Measurements from ENCODE around the gene COL18A1. TPM values are rescaled to one million over a fixed set of nuclear protein-coding genes. Genes with fewer than 3 reads are reported as not detected.

The COL18A1 gene
- total RNA-seq, 4 donors from 2014 or later: 124 to 224 (median 173) TPM

DNA sequence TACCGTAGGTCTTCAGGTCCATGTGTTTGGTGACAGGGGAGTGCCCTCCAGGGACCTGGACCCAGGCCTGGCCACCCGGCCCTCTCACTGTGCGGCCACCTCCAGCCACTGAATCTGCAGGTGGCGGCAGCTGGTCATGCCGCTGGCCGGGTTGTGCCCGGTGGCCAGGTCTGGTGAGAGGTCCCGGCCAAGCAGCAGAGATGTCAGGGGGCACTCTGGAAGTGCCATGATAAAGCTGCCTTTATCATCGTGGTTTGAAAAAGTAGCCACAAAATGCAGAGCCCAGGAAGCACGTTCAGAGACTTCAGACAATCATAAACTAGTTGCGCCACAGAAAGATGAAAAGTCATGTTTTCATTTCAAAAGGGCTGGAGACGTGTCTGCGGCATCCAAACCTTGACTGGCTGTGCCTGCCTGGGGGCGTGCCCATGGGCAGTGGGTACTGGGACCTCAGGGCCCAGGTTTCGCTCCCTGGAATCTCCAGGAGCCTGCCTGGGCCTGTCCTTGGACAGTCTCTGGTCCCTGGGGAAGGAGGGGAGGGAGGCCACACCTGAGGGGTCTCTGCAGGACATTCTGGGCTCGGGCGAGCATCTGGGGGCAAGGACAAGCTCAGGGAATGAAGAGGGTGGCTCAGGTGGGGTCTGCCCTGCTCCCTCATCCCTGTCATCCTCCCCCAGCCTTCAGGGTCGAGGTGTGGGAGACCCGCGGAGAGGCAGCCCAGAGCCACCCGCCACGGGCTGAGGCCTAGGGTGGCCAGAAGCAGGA is 44.9 kb downstream of the COL18A1 start:
- H3K4me3 ChIP-seq: no peak overlapping the region
- no peak for DNase-seq (ENCODE audit: low spot score in 2 of 2)
- H3K27ac ChIP-seq: no peak overlapping the region
- WGBS, 2 donors: 88 to 89% methylated on average over 15 to 18 of the region's 22 CpGs
- TF ChIP-seq, protein P1, sequence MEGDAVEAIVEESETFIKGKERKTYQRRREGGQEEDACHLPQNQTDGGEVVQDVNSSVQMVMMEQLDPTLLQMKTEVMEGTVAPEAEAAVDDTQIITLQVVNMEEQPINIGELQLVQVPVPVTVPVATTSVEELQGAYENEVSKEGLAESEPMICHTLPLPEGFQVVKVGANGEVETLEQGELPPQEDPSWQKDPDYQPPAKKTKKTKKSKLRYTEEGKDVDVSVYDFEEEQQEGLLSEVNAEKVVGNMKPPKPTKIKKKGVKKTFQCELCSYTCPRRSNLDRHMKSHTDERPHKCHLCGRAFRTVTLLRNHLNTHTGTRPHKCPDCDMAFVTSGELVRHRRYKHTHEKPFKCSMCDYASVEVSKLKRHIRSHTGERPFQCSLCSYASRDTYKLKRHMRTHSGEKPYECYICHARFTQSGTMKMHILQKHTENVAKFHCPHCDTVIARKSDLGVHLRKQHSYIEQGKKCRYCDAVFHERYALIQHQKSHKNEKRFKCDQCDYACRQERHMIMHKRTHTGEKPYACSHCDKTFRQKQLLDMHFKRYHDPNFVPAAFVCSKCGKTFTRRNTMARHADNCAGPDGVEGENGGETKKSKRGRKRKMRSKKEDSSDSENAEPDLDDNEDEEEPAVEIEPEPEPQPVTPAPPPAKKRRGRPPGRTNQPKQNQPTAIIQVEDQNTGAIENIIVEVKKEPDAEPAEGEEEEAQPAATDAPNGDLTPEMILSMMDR (IDR thresholded peaks at IDR 0.05): no peak
- TF ChIP-seq POLR2A (IDR thresholded peaks at IDR 0.05): no peak
- no peak for TF ChIP-seq EP300 (IDR thresholded peaks at IDR 0.05)
- no peaks in the 10 kb centered on the region for H3K36me3 ChIP-seq
- H3K27me3 ChIP-seq: no peaks in the 10 kb centered on the region
- peaks cover 0 to 12% (median 0%) of the 10 kb centered on the region in 4 donors for H3K9me3 ChIP-seq
- H3K4me1 ChIP-seq: peaks cover 0 to 16% (median 6%) of the 10 kb centered on the region in 4 donors

DNA sequence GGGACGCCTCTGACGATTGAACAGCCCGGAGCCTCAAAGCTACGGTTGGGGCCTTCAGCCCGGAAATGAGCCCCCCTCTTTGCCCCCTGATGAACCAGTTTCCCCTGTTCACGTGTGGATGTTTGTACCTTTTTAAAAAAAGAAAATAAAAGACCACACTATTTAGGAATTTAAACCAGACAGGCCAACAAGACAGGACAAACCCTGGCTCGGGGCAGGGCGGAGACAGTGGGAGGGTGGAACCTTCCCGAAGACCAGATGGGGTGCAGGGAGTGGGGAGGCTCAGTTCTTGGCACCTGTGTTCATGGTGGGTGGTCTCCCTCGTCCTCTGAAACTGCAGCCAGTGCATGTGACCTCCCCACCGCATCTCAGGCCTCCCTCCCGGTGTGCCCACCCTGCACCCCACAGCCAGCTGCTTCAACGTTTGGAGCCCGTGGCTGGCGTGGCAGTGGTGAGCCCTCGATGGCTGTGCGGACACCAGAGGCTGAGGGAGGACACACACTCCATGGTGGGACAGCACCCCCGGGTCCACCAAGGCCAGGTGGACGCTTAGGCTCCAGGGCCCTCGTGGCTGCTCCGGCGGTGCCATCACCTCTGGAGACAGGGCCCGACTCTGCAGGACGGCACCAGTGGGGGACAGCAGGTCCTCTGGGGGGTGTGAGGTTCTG is 45.6 kb downstream of the COL18A1 start:
- no peak overlapping the region for H3K27ac ChIP-seq
- peaks cover 0 to 12% (median 0%) of the 10 kb centered on the region in 4 donors for H3K9me3 ChIP-seq
- no peaks in the 10 kb centered on the region for H3K36me3 ChIP-seq
- no peaks in the 10 kb centered on the region for H3K27me3 ChIP-seq
- no peak for DNase-seq (ENCODE audit: low spot score in 2 of 2)
- WGBS, 2 donors: 62 to 72% methylated on average over 11 of the region's 24 CpGs
- no peak overlapping the region for H3K4me3 ChIP-seq
- TF ChIP-seq POLR2A (IDR thresholded peaks at IDR 0.05): no peak
- TF ChIP-seq EP300 (IDR thresholded peaks at IDR 0.05): no peak
- TF ChIP-seq, protein P1 (IDR thresholded peaks at IDR 0.05): no peak
- peaks cover 0 to 23% (median 7%) of the 10 kb centered on the region in 4 donors for H3K4me1 ChIP-seq

DNA sequence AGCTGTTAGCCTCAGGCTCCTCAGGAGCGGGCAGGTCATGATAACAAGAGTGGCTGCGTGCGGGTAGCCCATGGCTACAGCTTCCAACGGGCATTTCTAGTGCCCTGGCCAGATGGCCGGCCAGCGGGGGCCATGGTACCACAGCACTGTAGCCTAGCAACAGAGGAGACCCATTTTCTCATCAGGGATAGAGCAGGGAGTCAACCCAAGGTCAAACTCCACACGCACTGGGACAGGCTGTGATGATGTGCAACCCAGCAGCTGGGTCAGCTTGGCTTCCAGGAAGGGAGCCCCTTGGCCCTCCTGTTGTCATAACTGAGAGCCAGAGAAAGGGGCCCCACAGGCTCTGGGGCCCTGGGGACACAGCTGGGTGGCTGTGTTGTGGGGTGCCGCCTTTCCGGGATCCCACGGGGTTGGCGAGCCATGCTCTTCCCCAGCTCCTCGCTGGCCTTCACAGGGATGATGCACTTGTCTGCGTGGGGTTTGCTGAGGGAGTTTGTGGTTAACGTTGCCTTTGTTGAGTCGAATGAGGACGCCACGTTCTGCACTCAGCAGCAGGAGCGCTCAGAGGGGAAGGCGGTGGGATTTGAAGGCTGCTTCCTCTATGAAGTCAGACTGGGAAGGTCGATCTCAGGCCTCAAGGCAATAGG is 46.3 kb downstream of the COL18A1 start:
- peaks cover 0 to 9% (median 0%) of the 10 kb centered on the region in 4 donors for H3K9me3 ChIP-seq
- no peaks in the 10 kb centered on the region for H3K27me3 ChIP-seq
- no peak for DNase-seq (ENCODE audit: low spot score in 2 of 2)
- H3K4me3 ChIP-seq: no peak overlapping the region
- H3K4me1 ChIP-seq: peaks cover 0 to 29% (median 12%) of the 10 kb centered on the region in 4 donors
- TF ChIP-seq EP300 (IDR thresholded peaks at IDR 0.05) (no peak), POLR2A (IDR thresholded peaks at IDR 0.05) (no peak)
- TF ChIP-seq, protein P1 (IDR thresholded peaks at IDR 0.05): no peak
- no peak overlapping the region for H3K27ac ChIP-seq
- WGBS, 2 donors: 81 to 82% methylated on average over 17 of the region's 20 CpGs
- no peaks in the 10 kb centered on the region for H3K36me3 ChIP-seq

DNA sequence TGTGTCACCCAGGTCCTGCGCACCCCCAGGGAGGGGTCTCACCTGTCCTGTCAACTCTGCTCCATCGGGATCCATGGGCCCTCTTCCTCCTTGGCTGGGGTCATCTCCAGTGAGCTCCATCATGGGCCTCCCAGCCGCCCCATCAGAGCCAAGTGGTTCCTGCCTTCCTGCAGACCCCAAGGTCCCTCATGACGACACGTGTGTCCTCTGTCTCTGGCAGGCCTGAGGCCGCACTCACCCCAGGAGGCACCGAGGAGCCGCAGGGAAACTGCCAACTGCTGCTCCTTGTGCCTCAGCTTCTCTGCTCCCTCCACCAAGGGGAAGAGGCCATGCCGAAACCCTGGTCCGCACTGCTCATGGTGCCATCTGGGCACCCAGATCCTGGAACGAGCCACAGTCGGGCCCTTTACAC is 46.8 kb downstream of the COL18A1 start:
- H3K9me3 ChIP-seq: peaks cover 0 to 3% (median 0%) of the 10 kb centered on the region in 4 donors
- peaks cover 0 to 35% (median 16%) of the 10 kb centered on the region in 4 donors for H3K4me1 ChIP-seq
- H3K27me3 ChIP-seq: no peaks in the 10 kb centered on the region
- no peak for DNase-seq (ENCODE audit: low spot score in 2 of 2)
- H3K36me3 ChIP-seq: no peaks in the 10 kb centered on the region
- H3K27ac ChIP-seq: no peak overlapping the region
- 85 to 97% methylated on average over 11 to 12 of the region's 12 CpGs for WGBS, 2 donors
- no peak overlapping the region for H3K4me3 ChIP-seq
- TF ChIP-seq EP300 (IDR thresholded peaks at IDR 0.05) (no peak), POLR2A (IDR thresholded peaks at IDR 0.05) (no peak)

DNA sequence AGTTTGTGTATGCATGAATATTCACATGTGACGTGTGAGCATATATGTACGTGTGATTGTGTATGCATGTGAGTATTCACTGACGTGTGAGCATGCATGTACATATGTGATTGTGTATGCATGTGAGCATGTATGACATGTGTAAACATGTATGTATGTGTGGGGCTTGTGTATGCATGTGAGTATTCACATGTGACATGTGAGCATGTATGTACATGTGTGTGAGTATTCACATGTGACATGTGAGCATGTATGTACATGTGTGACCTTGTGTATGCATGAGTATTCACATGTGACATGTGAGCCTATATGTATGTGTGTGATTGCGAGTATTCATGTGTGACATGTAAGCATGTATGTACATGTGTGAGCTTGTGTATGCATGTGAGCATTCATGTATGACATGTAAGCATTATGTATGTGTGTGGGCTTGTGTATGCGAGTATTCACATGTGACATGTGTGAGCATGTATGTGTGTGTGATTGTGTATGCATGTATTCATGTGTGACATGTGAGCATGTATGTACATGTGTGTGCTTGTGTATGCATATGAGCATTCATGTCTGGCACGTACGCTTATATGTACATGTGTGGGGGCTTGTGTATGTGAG is 47.8 kb downstream of the COL18A1 start:
- H3K36me3 ChIP-seq: no peaks in the 10 kb centered on the region
- no peak for DNase-seq (ENCODE audit: low spot score in 2 of 2)
- no peak overlapping the region for H3K27ac ChIP-seq
- no peaks in the 10 kb centered on the region for H3K9me3 ChIP-seq
- no peak overlapping the region for H3K4me3 ChIP-seq
- no peaks in the 10 kb centered on the region for H3K27me3 ChIP-seq
- H3K4me1 ChIP-seq: peaks cover 0 to 36% (median 17%) of the 10 kb centered on the region in 4 donors
- WGBS, 2 donors: 94 to 96% methylated on average over 7 of the region's 7 CpGs
- peak in 1 of 2 donors; percentile 22 for TF ChIP-seq EP300 (IDR thresholded peaks at IDR 0.05)
- TF ChIP-seq, protein P1 (IDR thresholded peaks at IDR 0.05): no peak
- no peak for TF ChIP-seq POLR2A (IDR thresholded peaks at IDR 0.05)
